ENCODE data around the gene CYREN. TPM values are rescaled to one million over a fixed set of nuclear protein-coding genes. Genes with fewer than 3 reads are reported as not detected.

CYREN gene
- total RNA-seq, 1 experiment from 2014 or later, result 70.5 TPM

DNA sequence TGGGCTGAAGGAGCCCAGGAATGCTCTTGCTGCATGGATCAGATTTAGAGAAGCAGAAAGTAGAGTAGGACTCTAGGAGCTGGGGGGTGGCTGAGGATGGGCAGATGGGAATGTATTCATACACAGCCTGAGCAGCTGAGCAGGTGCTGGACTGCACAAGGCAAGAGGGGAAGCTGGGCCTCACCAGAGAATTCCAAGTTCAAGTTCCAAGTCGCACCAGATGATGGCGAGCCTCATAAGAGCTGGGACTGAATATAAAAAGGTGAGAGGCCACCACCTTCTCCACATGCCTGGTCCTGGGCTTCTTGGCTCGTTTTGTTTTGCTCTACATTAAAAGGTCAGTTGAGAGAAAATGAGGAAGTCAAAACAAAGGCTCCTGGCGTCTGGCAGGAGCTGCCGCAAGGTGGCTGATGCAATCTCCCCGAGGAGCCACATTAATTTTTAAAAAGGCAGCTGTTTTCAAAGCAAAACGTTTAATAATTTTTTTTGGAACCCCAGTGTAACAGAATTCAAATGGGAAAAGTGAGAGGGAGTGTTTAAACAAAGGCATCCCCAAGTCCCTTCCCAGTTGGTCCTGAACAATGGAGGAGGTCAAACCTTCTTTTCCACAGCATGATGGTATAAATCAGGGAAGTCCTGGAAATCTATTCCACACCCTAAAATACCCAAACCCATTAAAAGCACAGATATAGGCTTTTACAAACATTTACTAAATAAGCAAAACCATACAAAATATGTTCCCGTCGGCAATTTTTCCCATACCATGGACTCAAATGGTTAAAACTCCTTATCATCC lies 9.5 kb downstream of the CYREN start:
- no peaks in the 10 kb centered on the region for H4K20me1 ChIP-seq (ENCODE audit: insufficient read depth)
- no peak overlapping the region for H2AFZ ChIP-seq
- peaks cover 14% of the 10 kb centered on the region for H3K36me3 ChIP-seq (ENCODE audit: low read depth)
- BruUV-seq (replicated peaks), result no TSS peak
- ChIA-PET POLR2A (ENCODE audit: unreplicated experiment) (no interaction called here), CTCF (no interaction called here)
- 0 out of 2 replicates have a peak, but pooled peaks cover 5% of the 10 kb centered on the region for H3F3A ChIP-seq (ENCODE audit: insufficient read depth, low read depth)
- no peaks in the 10 kb centered on the region for H3K9me2 ChIP-seq (ENCODE audit: insufficient read depth)
- H3K4me1 ChIP-seq (replicated peaks; ENCODE audit: insufficient read depth), result peaks cover 14% of the 10 kb centered on the region
- H3K4me2 ChIP-seq, result no peak overlapping the region
- H3K79me2 ChIP-seq (ENCODE audit: low read depth), result no peaks in the 10 kb centered on the region
- TF ChIP-seq, protein P1, sequence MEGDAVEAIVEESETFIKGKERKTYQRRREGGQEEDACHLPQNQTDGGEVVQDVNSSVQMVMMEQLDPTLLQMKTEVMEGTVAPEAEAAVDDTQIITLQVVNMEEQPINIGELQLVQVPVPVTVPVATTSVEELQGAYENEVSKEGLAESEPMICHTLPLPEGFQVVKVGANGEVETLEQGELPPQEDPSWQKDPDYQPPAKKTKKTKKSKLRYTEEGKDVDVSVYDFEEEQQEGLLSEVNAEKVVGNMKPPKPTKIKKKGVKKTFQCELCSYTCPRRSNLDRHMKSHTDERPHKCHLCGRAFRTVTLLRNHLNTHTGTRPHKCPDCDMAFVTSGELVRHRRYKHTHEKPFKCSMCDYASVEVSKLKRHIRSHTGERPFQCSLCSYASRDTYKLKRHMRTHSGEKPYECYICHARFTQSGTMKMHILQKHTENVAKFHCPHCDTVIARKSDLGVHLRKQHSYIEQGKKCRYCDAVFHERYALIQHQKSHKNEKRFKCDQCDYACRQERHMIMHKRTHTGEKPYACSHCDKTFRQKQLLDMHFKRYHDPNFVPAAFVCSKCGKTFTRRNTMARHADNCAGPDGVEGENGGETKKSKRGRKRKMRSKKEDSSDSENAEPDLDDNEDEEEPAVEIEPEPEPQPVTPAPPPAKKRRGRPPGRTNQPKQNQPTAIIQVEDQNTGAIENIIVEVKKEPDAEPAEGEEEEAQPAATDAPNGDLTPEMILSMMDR (conservative IDR thresholded peaks at IDR 0.05), result no peak
- TF ChIP-seq EZH2 (IDR thresholded peaks at IDR 0.05; ENCODE audit: low read depth), result no peak
- DNase-seq, result no peak
- no peak overlapping the region for H3K4me3 ChIP-seq
- H3K27ac ChIP-seq, result peak overlapping the region; percentile 44
- no peaks in the 10 kb centered on the region for H3K27me3 ChIP-seq (ENCODE audit: insufficient read depth, low read depth)
- H3K9me3 ChIP-seq (ENCODE audit: insufficient read depth, low read depth), result peaks cover 32% of the 10 kb centered on the region
- intact Hi-C loops (cut with micrococcal nuclease; ENCODE audit: unreplicated experiment), result no loop called here

DNA sequence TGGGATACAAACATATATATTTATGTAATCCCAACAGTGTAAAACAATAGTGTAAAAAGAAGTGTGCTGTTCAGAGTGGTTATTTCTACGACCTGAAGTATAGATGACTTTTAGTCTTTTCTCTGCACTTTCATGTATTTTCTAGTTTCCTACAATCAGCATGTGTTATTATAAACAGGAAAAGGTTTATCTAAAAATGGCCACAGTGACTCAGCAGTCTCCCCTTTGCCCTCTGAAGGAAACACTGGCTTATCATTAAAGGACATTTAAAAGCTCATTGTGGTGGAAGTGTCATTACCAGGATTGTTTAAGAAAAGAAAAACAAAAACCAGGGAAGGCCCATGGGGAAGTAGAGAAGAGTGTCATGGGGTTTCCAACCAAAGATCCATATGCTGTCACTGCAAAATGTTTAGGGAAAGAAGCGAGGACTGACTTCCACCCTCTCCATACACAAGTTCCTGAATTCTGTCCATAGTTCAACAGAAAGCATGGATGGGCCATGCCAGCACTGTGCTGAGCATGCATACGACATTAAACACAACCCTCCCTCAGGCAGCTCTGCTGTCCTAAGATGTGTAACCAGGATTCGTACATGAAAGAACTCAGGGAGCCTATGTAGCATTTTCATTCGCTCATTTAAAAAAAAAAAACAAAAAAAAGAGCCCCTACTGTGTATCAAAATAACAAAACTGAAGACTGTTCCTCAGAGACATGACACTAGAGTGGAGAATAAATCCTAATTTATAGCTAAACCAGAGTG lies 10.2 kb downstream of the CYREN start:
- DNase-seq, result no peak
- intact Hi-C loops (cut with micrococcal nuclease; ENCODE audit: unreplicated experiment), result no loop called here
- TF ChIP-seq, protein P1 (conservative IDR thresholded peaks at IDR 0.05), result no peak
- no peak for TF ChIP-seq EZH2 (IDR thresholded peaks at IDR 0.05; ENCODE audit: low read depth)
- Histone ChIP-seq H4K20me1 (ENCODE audit: insufficient read depth) (no peaks in the 10 kb centered on the region), H2AFZ (no peak overlapping the region), H3K27ac (peak overlapping the region; percentile 44), H3K36me3 (ENCODE audit: low read depth) (peaks cover 14% of the 10 kb centered on the region; the same call in 1 of the 2 replicates), H3K4me1 (replicated peaks; ENCODE audit: insufficient read depth) (peaks cover 14% of the 10 kb centered on the region), H3K9me2 (ENCODE audit: insufficient read depth) (no peaks in the 10 kb centered on the region), H3K4me3 (no peak overlapping the region), H3K9me3 (ENCODE audit: insufficient read depth, low read depth) (peaks cover 32% of the 10 kb centered on the region), H3K4me2 (0 out of 2 replicates have a peak overlapping the region, but pooled peaks have one; percentile 0), H3K79me2 (ENCODE audit: low read depth) (no peaks in the 10 kb centered on the region), H3K27me3 (ENCODE audit: insufficient read depth, low read depth) (no peaks in the 10 kb centered on the region), H3F3A (ENCODE audit: insufficient read depth, low read depth) (0 out of 2 replicates have a peak, but pooled peaks cover 5% of the 10 kb centered on the region)
- ChIA-PET POLR2A (ENCODE audit: unreplicated experiment) (interaction anchor here (0.7 kb wide), 1 partner anchor 599 kb away, joined by 7 read pairs; no protein-coding TSS in a partner anchor), CTCF (no interaction called here)
- BruUV-seq (replicated peaks), result no TSS peak

DNA sequence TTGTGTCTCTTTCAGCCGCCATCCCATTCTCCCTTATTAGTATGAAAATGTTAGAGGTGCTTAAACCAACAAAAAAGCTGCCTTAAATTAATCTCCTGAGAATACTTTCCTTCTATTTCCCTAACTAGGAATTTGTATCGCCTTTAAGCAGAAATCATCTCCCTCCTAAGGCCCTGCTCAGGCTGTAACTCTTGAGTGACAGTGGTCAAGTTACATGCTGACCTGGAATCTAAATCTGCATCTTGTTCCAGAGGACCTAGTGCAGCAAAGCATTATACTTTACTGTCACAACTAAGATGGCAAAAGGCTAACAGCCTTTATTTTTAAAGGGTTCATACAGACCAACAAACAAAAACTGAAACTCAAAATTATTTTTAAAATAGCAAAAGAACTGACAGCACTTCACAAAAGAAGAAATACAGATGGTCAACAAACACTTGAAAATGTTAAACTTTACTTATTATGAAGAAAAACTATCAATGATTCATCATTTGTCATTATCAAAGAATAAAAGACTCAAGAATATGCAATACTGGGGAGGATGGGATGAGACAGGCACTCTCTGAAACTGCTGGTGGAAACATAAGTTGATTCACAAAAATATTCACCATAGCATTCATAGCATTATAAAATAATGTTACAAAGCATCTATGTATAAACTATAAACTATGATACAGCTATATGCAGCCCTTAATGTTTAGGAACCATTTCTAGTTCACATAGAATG lies 11.0 kb downstream of the CYREN start:
- intact Hi-C loops (cut with micrococcal nuclease; ENCODE audit: unreplicated experiment), result no loop called here
- TF ChIP-seq EZH2 (IDR thresholded peaks at IDR 0.05; ENCODE audit: low read depth), result no peak
- TF ChIP-seq, protein P1 (conservative IDR thresholded peaks at IDR 0.05), result no peak
- H4K20me1 ChIP-seq (ENCODE audit: insufficient read depth), result no peaks in the 10 kb centered on the region
- ChIA-PET CTCF (no interaction called here), POLR2A (ENCODE audit: unreplicated experiment) (interaction anchor here (0.7 kb wide), 1 partner anchor 555 kb away, joined by 3 read pairs; no protein-coding TSS in a partner anchor)
- DNase-seq, result no peak
- H3K27me3 ChIP-seq (ENCODE audit: insufficient read depth, low read depth), result no peaks in the 10 kb centered on the region
- no peak overlapping the region for H2AFZ ChIP-seq
- no peak overlapping the region for H3K4me3 ChIP-seq
- peaks cover 14% of the 10 kb centered on the region; the same call in 1 of the 2 replicates for H3K36me3 ChIP-seq (ENCODE audit: low read depth)
- H3K4me2 ChIP-seq, result 0 out of 2 replicates have a peak overlapping the region, but pooled peaks have one; percentile 0
- H3K79me2 ChIP-seq (ENCODE audit: low read depth), result no peaks in the 10 kb centered on the region
- peak overlapping the region; percentile 44 for H3K27ac ChIP-seq
- peaks cover 14% of the 10 kb centered on the region for H3K4me1 ChIP-seq (replicated peaks; ENCODE audit: insufficient read depth)
- H3K9me2 ChIP-seq (ENCODE audit: insufficient read depth), result no peaks in the 10 kb centered on the region
- BruUV-seq (replicated peaks), result no TSS peak
- H3K9me3 ChIP-seq (ENCODE audit: insufficient read depth, low read depth), result peaks cover 32% of the 10 kb centered on the region
- H3F3A ChIP-seq (ENCODE audit: insufficient read depth, low read depth), result 0 out of 2 replicates have a peak, but pooled peaks cover 5% of the 10 kb centered on the region
